Lung (tissue), 12 donors: ENCODE data around the gene PLCD1. TPM values are rescaled to one million over a fixed set of nuclear protein-coding genes. Genes with fewer than 3 reads are reported as not detected.

ENCODE experiments used
- ATAC-seq: fragments of 200-7000 bp; cut with Tn5 transposase; one replicate; pipeline ENCODE4 v1.9.1; 2020; ENCODE audit warnings: moderate number of reproducible peaks; ENCODE audit not compliant: insufficient read depth, low FRiP score
- DNase-seq, 3 donors: peaks; one replicate each; pipeline ENCODE4 v3.0.0-alpha.2; 2013 to 2017
- H3K27ac ChIP-seq, 2 donors: one replicate each; pipeline ENCODE4 v1.5.1; 2013; ENCODE audit warnings: mild to moderate bottlenecking in 2 of 2, moderate library complexity in 2 of 2, control low read depth in 1 of 2, inconsistent platforms in 1 of 2, low read depth in 1 of 2, low read length in 1 of 2
- H3K27me3 ChIP-seq, 3 donors: one replicate each; pipeline ENCODE4 v1.5.1; 2013; ENCODE audit warnings: low read length in 2 of 3; ENCODE audit not compliant: control insufficient read depth in 3 of 3, insufficient read depth in 3 of 3
- H3K36me3 ChIP-seq, 4 donors: one replicate each; pipeline ENCODE4 v1.5.1; 2013; ENCODE audit warnings: low read length in 4 of 4, mild to moderate bottlenecking in 1 of 4, moderate library complexity in 1 of 4; ENCODE audit not compliant: control insufficient read depth in 4 of 4, insufficient read depth in 4 of 4
- H3K4me1 ChIP-seq, 5 donors: one replicate each; pipeline ENCODE4 v1.5.1; 2013; ENCODE audit warnings: low read length in 5 of 5, mild to moderate bottlenecking in 2 of 5, moderate library complexity in 1 of 5; ENCODE audit not compliant: control insufficient read depth in 5 of 5, insufficient read depth in 5 of 5
- H3K4me3 ChIP-seq: one replicate; pipeline ENCODE4 v1.5.1; 2013; ENCODE audit warnings: mild to moderate bottlenecking, control low read depth, moderate library complexity
- H3K9ac ChIP-seq, 2 donors: one replicate each; pipeline ENCODE4 v1.5.1; 2013; ENCODE audit warnings: low read length in 2 of 2, control low read depth in 1 of 2; ENCODE audit not compliant: insufficient read depth in 1 of 2
- H3K9me3 ChIP-seq, 4 donors: one replicate each; pipeline ENCODE4 v1.5.1; 2013; ENCODE audit warnings: low read length in 3 of 4, mild to moderate bottlenecking in 1 of 4, moderate library complexity in 1 of 4; ENCODE audit not compliant: control insufficient read depth in 4 of 4, insufficient read depth in 3 of 4
- CTCF ChIP-seq: IDR thresholded peaks from 2 replicates; pipeline ENCODE4 v1.5.1; 2012; ENCODE audit warnings: mild to moderate bottlenecking; ENCODE audit errors: control extremely low read depth, extremely low read depth
- WGBS, 2 donors: extraction: QIAGEN DNeasy Blood & Tissue Kit; methylation state at CpG; one replicate each; pipeline ENCODE4 v1.1.7; 2013; 5-methylcytosine and 5-hydroxymethylcytosine counted together
- polyA plus RNA-seq, 2 donors: library from polyadenylated mRNA; stranded (reverse); fragments of 200-250 nt; gene quantifications; one replicate each; pipeline ENCODE4 v1.2.1, GENCODE V29; 2013
- total RNA-seq, 2 donors: library from RNA; depleted of rRNA in 1 of 2; stranded (reverse); fragments of >200 nt in 1 of 2; gene quantifications; one replicate each; pipeline ENCODE4 v1.2.1, GENCODE V29; 2014 to 2021
- donor health status: control.
- donor health status: control.
- donor health status: Bipolar disorder and iron deficiency.
- donor health status: healthy.
- donor health status: DM: yes; HTN: yes; CAD: no.

Gene PLCD1
- total and polyA plus RNA-seq, 4 donors = 16.9 to 55.3 (median 21.3) TPM

- ATAC-seq (peak; percentile 23), DNase-seq (peak in 1 of 3 donors; percentile 14)
- Histone ChIP-seq H3K27me3 (no peaks in the 10 kb centered on the region), H3K4me1 (peaks cover 0 to 40% (median 11%) of the 10 kb centered on the region in 5 donors), H3K9ac (peak overlapping the region in 1 of 2 donors; percentile 9), H3K27ac (peak overlapping the region in 1 of 2 donors; percentile 27), H3K36me3 (peaks cover 0 to 19% (median 1%) of the 10 kb centered on the region in 4 donors), H3K9me3 (no peaks in the 10 kb centered on the region), H3K4me3 (no peak overlapping the region)
- WGBS, 2 donors = 80 to 84% methylated on average over 9 of the region's 9 CpGs
- TF ChIP-seq CTCF = no peak
Observed at GRCh38 chr3:37992271-37993066, 37.0 kb downstream of the PLCD1 start.

- peak in 1 of 3 donors; percentile 7 for DNase-seq
- Histone ChIP-seq H3K27ac (peak overlapping the region in 1 of 2 donors; percentile 27), H3K27me3 (no peaks in the 10 kb centered on the region), H3K4me1 (peaks cover 0 to 45% (median 8%) of the 10 kb centered on the region in 5 donors), H3K9me3 (no peaks in the 10 kb centered on the region), H3K4me3 (no peak overlapping the region), H3K9ac (peak overlapping the region in 1 of 2 donors; percentile 9), H3K36me3 (peaks cover 0 to 16% (median 1%) of the 10 kb centered on the region in 4 donors)
- no peak for TF ChIP-seq CTCF
- 82 to 85% methylated on average over 7 of the region's 7 CpGs for WGBS, 2 donors
- ATAC-seq = no peak
Observed at GRCh38 chr3:37991823-37992222, 37.6 kb downstream of the PLCD1 start.

GRCh38 chr3:37991109-37991508 lies 38.3 kb downstream of the PLCD1 start:
- ATAC-seq (no peak), DNase-seq (peak in 1 of 3 donors; percentile 9)
- H3K4me3 ChIP-seq = no peak overlapping the region
- peak overlapping the region in 1 of 2 donors; percentile 26 for H3K27ac ChIP-seq
- no peak overlapping the region for H3K9ac ChIP-seq
- TF ChIP-seq CTCF = no peak
- H3K4me1 ChIP-seq = peaks cover 0 to 51% (median 7%) of the 10 kb centered on the region in 5 donors
- H3K27me3 ChIP-seq = no peaks in the 10 kb centered on the region
- H3K9me3 ChIP-seq = no peaks in the 10 kb centered on the region
- H3K36me3 ChIP-seq = peaks cover 0 to 9% (median 1%) of the 10 kb centered on the region in 4 donors
- 41 to 67% methylated on average over 6 of the region's 6 CpGs for WGBS, 2 donors
